Measurements from ENCODE around the gene UPF3A.

Gene UPF3A

DNA sequence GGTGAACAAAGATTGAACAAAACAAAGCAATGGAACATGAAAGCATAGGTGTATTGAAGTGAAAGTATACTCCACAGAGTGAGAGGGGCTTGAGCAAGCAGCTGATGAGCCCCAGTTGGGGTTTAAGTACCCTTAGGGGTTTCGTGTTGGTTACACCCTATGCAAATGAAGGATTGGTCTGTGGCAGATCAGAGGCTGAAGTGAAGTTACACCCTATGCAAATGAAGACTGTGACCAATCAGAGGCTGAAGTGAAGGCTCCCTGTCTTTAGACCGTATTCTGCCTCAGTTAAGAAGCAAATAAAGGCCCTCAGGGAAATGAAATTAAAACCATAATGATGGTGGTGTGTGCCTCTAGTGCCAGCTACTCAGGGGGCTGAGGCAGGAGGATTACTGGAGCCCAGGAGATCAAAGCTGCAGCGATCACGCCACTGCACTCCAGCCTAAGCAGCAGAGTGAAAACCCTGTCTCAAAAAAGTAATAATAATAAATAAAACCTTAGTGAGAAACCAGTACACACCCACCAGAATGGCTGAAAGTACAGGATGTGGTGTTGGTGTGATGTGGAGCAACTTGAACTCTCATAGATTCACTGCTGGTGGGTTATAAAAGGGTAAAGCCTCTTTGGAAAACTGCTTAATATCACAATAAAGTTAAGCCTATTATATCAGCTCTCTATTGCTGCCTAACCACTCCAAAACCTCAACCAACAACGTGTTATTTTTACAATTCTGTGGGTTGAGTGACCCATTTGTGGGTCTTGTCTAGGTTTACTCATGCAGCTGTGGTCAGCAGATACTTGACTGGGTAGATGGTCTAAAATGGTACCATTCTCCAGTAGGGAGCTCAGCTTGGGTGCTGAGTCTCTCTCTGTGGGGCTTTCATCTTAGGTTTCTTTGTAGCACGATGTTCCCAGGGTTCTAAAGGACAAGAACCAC is 12.8 kb upstream of the UPF3A start:
- TF ChIP-seq TAF1 (IDR thresholded peaks at IDR 0.05; ENCODE audit: borderline replicate concordance, insufficient read depth, low read length) (no peak), POLR2AphosphoS5 (IDR thresholded peaks at IDR 0.05; ENCODE audit: low read depth, low read length) (no peak), FOXP2 (optimal IDR thresholded peaks at IDR 0.05; ENCODE audit: borderline replicate concordance, extremely low read depth, extremely low read length, insufficient read depth) (no peak), SIN3A (IDR thresholded peaks at IDR 0.05; ENCODE audit: borderline replicate concordance, insufficient read depth, low read length) (no peak)
- TF ChIP-seq, protein P1, sequence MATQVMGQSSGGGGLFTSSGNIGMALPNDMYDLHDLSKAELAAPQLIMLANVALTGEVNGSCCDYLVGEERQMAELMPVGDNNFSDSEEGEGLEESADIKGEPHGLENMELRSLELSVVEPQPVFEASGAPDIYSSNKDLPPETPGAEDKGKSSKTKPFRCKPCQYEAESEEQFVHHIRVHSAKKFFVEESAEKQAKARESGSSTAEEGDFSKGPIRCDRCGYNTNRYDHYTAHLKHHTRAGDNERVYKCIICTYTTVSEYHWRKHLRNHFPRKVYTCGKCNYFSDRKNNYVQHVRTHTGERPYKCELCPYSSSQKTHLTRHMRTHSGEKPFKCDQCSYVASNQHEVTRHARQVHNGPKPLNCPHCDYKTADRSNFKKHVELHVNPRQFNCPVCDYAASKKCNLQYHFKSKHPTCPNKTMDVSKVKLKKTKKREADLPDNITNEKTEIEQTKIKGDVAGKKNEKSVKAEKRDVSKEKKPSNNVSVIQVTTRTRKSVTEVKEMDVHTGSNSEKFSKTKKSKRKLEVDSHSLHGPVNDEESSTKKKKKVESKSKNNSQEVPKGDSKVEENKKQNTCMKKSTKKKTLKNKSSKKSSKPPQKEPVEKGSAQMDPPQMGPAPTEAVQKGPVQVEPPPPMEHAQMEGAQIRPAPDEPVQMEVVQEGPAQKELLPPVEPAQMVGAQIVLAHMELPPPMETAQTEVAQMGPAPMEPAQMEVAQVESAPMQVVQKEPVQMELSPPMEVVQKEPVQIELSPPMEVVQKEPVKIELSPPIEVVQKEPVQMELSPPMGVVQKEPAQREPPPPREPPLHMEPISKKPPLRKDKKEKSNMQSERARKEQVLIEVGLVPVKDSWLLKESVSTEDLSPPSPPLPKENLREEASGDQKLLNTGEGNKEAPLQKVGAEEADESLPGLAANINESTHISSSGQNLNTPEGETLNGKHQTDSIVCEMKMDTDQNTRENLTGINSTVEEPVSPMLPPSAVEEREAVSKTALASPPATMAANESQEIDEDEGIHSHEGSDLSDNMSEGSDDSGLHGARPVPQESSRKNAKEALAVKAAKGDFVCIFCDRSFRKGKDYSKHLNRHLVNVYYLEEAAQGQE (IDR thresholded peaks at IDR 0.05; ENCODE audit: insufficient read depth in 1 of 2, low read depth in 2 of 2, low read length in 2 of 2) = no peak

DNA sequence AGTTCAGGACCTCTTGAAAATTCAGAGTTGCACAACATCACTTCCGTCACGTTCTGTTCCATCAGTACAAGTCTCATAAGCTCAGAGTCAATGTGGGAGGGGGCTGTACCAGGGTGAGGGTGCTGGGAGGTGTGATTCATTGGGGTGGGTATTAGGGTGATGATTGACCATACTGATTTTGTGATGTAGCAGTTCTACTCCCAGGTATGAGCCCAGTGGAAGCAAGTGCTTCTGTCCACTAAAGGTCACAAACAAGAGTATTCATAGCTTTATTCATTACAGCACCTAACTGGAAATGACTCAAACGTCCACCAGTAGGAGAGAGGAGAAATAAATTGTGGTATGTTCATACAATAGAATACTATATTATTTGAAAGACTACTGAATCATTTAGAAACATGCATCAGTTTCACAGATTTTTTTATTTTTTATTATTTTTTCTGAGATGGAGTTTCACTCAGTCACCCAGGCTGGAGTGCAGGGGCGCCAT is 12.1 kb upstream of the UPF3A start:
- no peak for TF ChIP-seq POLR2AphosphoS5 (IDR thresholded peaks at IDR 0.05; ENCODE audit: low read depth, low read length)
- TF ChIP-seq TAF1 (IDR thresholded peaks at IDR 0.05; ENCODE audit: borderline replicate concordance, insufficient read depth, low read length) = no peak
- no peak for TF ChIP-seq FOXP2 (optimal IDR thresholded peaks at IDR 0.05; ENCODE audit: borderline replicate concordance, extremely low read depth, extremely low read length, insufficient read depth)
- TF ChIP-seq, protein P1 (IDR thresholded peaks at IDR 0.05; ENCODE audit: insufficient read depth in 1 of 2, low read depth in 2 of 2, low read length in 2 of 2) = no peak

DNA sequence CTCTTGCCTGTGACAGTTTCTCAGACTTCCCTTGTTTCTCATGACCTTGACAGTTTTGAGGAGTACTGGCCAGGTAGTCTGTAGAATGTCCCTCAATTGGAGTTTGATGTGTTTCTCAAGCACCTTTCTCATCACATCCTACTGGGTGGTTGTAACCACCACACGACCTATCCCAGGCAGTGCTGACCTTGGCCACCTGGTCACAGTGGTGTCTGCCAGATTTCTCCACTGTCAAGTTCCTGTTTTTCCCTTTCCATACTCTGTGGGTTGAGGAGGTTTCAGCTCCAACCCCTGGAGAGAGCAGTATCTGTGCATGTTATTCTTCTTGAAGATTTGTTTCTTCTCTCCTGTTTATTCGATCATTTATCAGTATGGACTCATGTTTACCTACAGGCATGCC is 8.4 kb upstream of the UPF3A start:
- TF ChIP-seq SIN3A (IDR thresholded peaks at IDR 0.05; ENCODE audit: borderline replicate concordance, insufficient read depth, low read length) = no peak
- TF ChIP-seq POLR2AphosphoS5 (IDR thresholded peaks at IDR 0.05; ENCODE audit: low read depth, low read length) = no peak
- TF ChIP-seq, protein P1 (IDR thresholded peaks at IDR 0.05; ENCODE audit: insufficient read depth in 1 of 2, low read depth in 2 of 2, low read length in 2 of 2) = no peak
- no peak for TF ChIP-seq FOXP2 (optimal IDR thresholded peaks at IDR 0.05; ENCODE audit: borderline replicate concordance, extremely low read depth, extremely low read length, insufficient read depth)
- TF ChIP-seq TAF1 (IDR thresholded peaks at IDR 0.05; ENCODE audit: borderline replicate concordance, insufficient read depth, low read length) = no peak

DNA sequence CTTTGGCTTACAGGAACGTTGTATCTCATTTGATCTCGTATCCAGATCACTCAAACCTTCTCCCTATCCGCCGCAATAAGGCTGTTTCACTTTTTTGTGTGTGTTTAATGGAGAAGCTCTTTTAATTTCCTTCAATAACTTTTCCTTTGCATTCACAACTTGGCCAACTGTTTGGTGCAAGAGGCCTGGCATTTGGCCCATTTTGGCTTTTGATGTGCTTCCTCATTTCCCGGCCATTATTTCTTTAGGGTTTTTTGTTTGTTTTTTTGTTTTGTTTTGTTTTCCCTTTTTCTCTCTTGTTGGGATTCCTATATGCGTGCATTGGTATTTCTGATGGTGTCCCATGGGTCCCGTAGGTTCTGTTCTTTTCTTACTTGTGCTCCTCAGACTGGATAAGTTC is 6.1 kb upstream of the UPF3A start:
- no peak for TF ChIP-seq SIN3A (IDR thresholded peaks at IDR 0.05; ENCODE audit: borderline replicate concordance, insufficient read depth, low read length)

GRCh38 chr13:114279146-114279545 is 2.3 kb upstream of the UPF3A start:
- TF ChIP-seq POLR2AphosphoS5 (IDR thresholded peaks at IDR 0.05; ENCODE audit: low read depth, low read length) = no peak
- TF ChIP-seq, protein P1 (IDR thresholded peaks at IDR 0.05; ENCODE audit: insufficient read depth in 1 of 2, low read depth in 2 of 2, low read length in 2 of 2) = no peak
- no peak for TF ChIP-seq SIN3A (IDR thresholded peaks at IDR 0.05; ENCODE audit: borderline replicate concordance, insufficient read depth, low read length)
- TF ChIP-seq FOXP2 (optimal IDR thresholded peaks at IDR 0.05; ENCODE audit: borderline replicate concordance, extremely low read depth, extremely low read length, insufficient read depth) = no peak
- TF ChIP-seq TAF1 (IDR thresholded peaks at IDR 0.05; ENCODE audit: borderline replicate concordance, insufficient read depth, low read length) = no peak
